ENCODE data around the gene PABPN1L. TPM values are rescaled to one million over a fixed set of nuclear protein-coding genes. Genes with fewer than 3 reads are reported as not detected.

The PABPN1L gene
- total and polyA plus RNA-seq, 2 donors (not counting 1 experiment from before 2014, with no cell fraction given): 0.21 to 0.84 TPM

GRCh38 chr16:88885693-88886280, 19.3 kb upstream of the PABPN1L start:
- Mint-ChIP-seq H3K27ac (no peak overlapping the region), H3K4me1 (peaks cover 6% of the 10 kb centered on the region), H3K4me3 (no peak overlapping the region), H3K9me3 (ENCODE audit: insufficient read depth) (no peaks in the 10 kb centered on the region), H3K27me3 (no peaks in the 10 kb centered on the region)
- TF ChIP-seq EZH2 (IDR thresholded peaks at IDR 0.05; ENCODE audit: borderline replicate concordance, insufficient read depth, low read depth, low read length, poor library complexity, severe bottlenecking): no peak
- TF ChIP-seq CTCF (IDR thresholded peaks at IDR 0.05): no peak
- Histone ChIP-seq H3K4me3 (ENCODE audit: control extremely low read depth in 1 of 5, extremely low read depth in 1 of 5, insufficient read depth in 1 of 5, low read depth in 2 of 5, low read length in 4 of 5) (no peak overlapping the region), H3K27ac (ENCODE audit: low read length in 2 of 2) (no peak overlapping the region), H3K79me2 (ENCODE audit: control insufficient read depth, insufficient read depth, low read length) (peaks cover 9% of the 10 kb centered on the region), H3K9ac (ENCODE audit: low read length) (no peak overlapping the region), H3K9me3 (ENCODE audit: control extremely low read depth in 1 of 3, control insufficient read depth in 2 of 3, insufficient read depth in 1 of 3, low read length in 2 of 3) (peaks cover 0 to 13% (median 0%) of the 10 kb centered on the region in 3 donors), H2AFZ (ENCODE audit: insufficient read depth, low read depth, low read length, poor library complexity, severe bottlenecking) (no peak overlapping the region), H3K36me3 (replicated peaks in 1 of 2; ENCODE audit: control extremely low read depth in 1 of 2, control insufficient read depth in 1 of 2, extremely low read depth in 1 of 2, insufficient read depth in 2 of 2, low read length in 1 of 2) (peaks cover 0 to 84% of the 10 kb centered on the region in 2 experiments), H3K4me2 (replicated peaks; ENCODE audit: low read depth, low read length, poor library complexity, severe bottlenecking) (no peak overlapping the region), H4K20me1 (ENCODE audit: control insufficient read depth, insufficient read depth, low read length, poor library complexity, severe bottlenecking) (peaks cover 82% of the 10 kb centered on the region), H3K27me3 (replicated peaks in 1 of 4; ENCODE audit: control extremely low read depth in 1 of 4, control insufficient read depth in 3 of 4, insufficient read depth in 4 of 4, low read length in 3 of 4) (no peaks in the 10 kb centered on the region), H3K4me1 (ENCODE audit: control insufficient read depth in 2 of 2, insufficient read depth in 2 of 2, low read length in 2 of 2) (peaks cover 0 to 8% of the 10 kb centered on the region in 2 donors)
- intact Hi-C loops (cut with micrococcal nuclease): no loop called here
- ATAC-seq (ENCODE audit: low read depth) (no peak), DNase-seq (no peak)
- POLR2A ChIA-PET: no interaction called here
- CTCF ChIA-PET: no interaction called here
- 95% methylated on average over 23 of the region's 28 CpGs for WGBS (ENCODE audit: insufficient coverage)

- WGBS (ENCODE audit: insufficient coverage): 97% methylated on average over 37 of the region's 39 CpGs
- peaks cover 9% of the 10 kb centered on the region for H3K79me2 ChIP-seq (ENCODE audit: control insufficient read depth, insufficient read depth, low read length)
Measured at GRCh38 chr16:88884569-88885271, 18.3 kb upstream of the PABPN1L start.

More at GRCh38 chr16:88884569-88885271, 18.3 kb upstream of the PABPN1L start:
- Histone ChIP-seq H3K27ac (ENCODE audit: low read length in 2 of 2) (no peak overlapping the region), H3K27me3 (replicated peaks in 1 of 4; ENCODE audit: control extremely low read depth in 1 of 4, control insufficient read depth in 3 of 4, insufficient read depth in 4 of 4, low read length in 3 of 4) (no peaks in the 10 kb centered on the region), H3K36me3 (replicated peaks in 1 of 2; ENCODE audit: control extremely low read depth in 1 of 2, control insufficient read depth in 1 of 2, extremely low read depth in 1 of 2, insufficient read depth in 2 of 2, low read length in 1 of 2) (peaks cover 0 to 80% of the 10 kb centered on the region in 2 experiments), H2AFZ (ENCODE audit: insufficient read depth, low read depth, low read length, poor library complexity, severe bottlenecking) (no peak overlapping the region), H3K9me3 (ENCODE audit: control extremely low read depth in 1 of 3, control insufficient read depth in 2 of 3, insufficient read depth in 1 of 3, low read length in 2 of 3) (peaks cover 0 to 13% (median 0%) of the 10 kb centered on the region in 3 donors), H3K9ac (ENCODE audit: low read length) (no peak overlapping the region), H3K4me2 (replicated peaks; ENCODE audit: low read depth, low read length, poor library complexity, severe bottlenecking) (no peak overlapping the region), H3K4me1 (ENCODE audit: control insufficient read depth in 2 of 2, insufficient read depth in 2 of 2, low read length in 2 of 2) (peaks cover 0 to 8% of the 10 kb centered on the region in 2 donors), H3K4me3 (ENCODE audit: control extremely low read depth in 1 of 5, extremely low read depth in 1 of 5, insufficient read depth in 1 of 5, low read depth in 2 of 5, low read length in 4 of 5) (no peak overlapping the region), H4K20me1 (ENCODE audit: control insufficient read depth, insufficient read depth, low read length, poor library complexity, severe bottlenecking) (peaks cover 88% of the 10 kb centered on the region)
- H3K4me1 Mint-ChIP-seq: peaks cover 6% of the 10 kb centered on the region
- no peak overlapping the region for H3K27ac Mint-ChIP-seq
- no peaks in the 10 kb centered on the region for H3K9me3 Mint-ChIP-seq (ENCODE audit: insufficient read depth)
- TF ChIP-seq EZH2 (IDR thresholded peaks at IDR 0.05; ENCODE audit: borderline replicate concordance, insufficient read depth, low read depth, low read length, poor library complexity, severe bottlenecking) (no peak), CTCF (IDR thresholded peaks at IDR 0.05) (no peak)
- no peak overlapping the region for H3K4me3 Mint-ChIP-seq
- intact Hi-C loops (cut with micrococcal nuclease): no loop called here
- no peaks in the 10 kb centered on the region for H3K27me3 Mint-ChIP-seq
- ATAC-seq (ENCODE audit: low read depth) (no peak), DNase-seq (no peak)
- POLR2A ChIA-PET: no interaction called here
- CTCF ChIA-PET: no interaction called here
